ENCODE measurements around the gene REXO2. TPM values are rescaled to one million over a fixed set of nuclear protein-coding genes. Genes with fewer than 3 reads are reported as not detected.

REXO2 gene
- total RNA-seq = 56.8 TPM

GRCh38 chr11:114439229-114440120 lies at the start of gene REXO2:
Gene REXO2, plus strand, starts transcription at chr11:114439467. Its CDS starts 62 bp downstream, at chr11:114439529.

GRCh38 chr11:114400216-114400914 lies 38.9 kb upstream of the REXO2 start, which contains the start of the genes C11orf71 and RBM7:
Gene C11orf71, minus strand, starts transcription at chr11:114400511. Its CDS starts 180 bp downstream, at chr11:114400331.
Gene RBM7, plus strand, starts transcription at chr11:114400666. Its CDS starts 6 bp downstream, at chr11:114400672.

Other genes starting within 250 kb of the REXO2 start
- 14.5 TPM for gene NNMT, start 143.1 kb upstream of the REXO2 start, total RNA-seq
- gene C11orf71, start 39.0 kb upstream of the REXO2 start, total RNA-seq = 12.3 TPM
- 37.1 TPM for gene RBM7, start 38.8 kb upstream of the REXO2 start, total RNA-seq
- gene NXPE1, start 120.4 kb downstream of the REXO2 start, total RNA-seq = not detected
- not detected for gene NXPE4, start 156.3 kb downstream of the REXO2 start, total RNA-seq
- 0.70 TPM for gene NXPE2, start 239.1 kb downstream of the REXO2 start, total RNA-seq

All from metanephros (tissue), 1 donor.